GM12878 (cell line): ENCODE results near the gene SBF2. TPM values are rescaled to one million over a fixed set of nuclear protein-coding genes. Genes with fewer than 3 reads are reported as not detected.

ENCODE experiments used
- CBX3 ChIP-seq: fragments of 200-600 bp; sonication (generic); IDR thresholded peaks from 2 replicates; pipeline ENCODE4 v1.6.1; 2016; ENCODE audit warnings: low read depth, borderline replicate concordance
- MYB ChIP-seq: fragments of 150-350 bp; IDR thresholded peaks from 2 replicates; pipeline ENCODE4 v1.6.1; 2014; ENCODE audit warnings: mild to moderate bottlenecking, low read depth, low read length, borderline replicate concordance
- POU2F2 ChIP-seq: IDR thresholded peaks from 3 replicates; pipeline ENCODE4 v1.6.1; 2011; ENCODE audit warnings: low read depth, mild to moderate bottlenecking, low read length, borderline replicate concordance
- RAD21 ChIP-seq: IDR thresholded peaks from 2 replicates; pipeline ENCODE4 v1.6.1; 2011; ENCODE audit warnings: mild to moderate bottlenecking, low read depth, low read length, moderate library complexity; ENCODE audit not compliant: insufficient read depth
- SUPT20H ChIP-seq: IDR thresholded peaks from 2 replicates; pipeline ENCODE4 v1.6.1; 2011; ENCODE audit warnings: low read depth, mild to moderate bottlenecking, low read length, moderate library complexity, borderline replicate concordance; ENCODE audit not compliant: control insufficient read depth
- polyA plus RNA-seq, 11 experiments: library from polyadenylated mRNA; depleted of rRNA in 4 of 11; unstranded in 6 of 11; stranded (reverse) in 5 of 11; fragments of >200 nt; fragmentation: Nextera tagmentation in 4 of 11; fragmentation: Illumina TruSeq in 1 of 11; extraction: Ambion mirVana in 4 of 11; extraction: Trizol in 1 of 11; gene quantifications; 1 replicate in 1 of 11; 2 replicates in 10 of 11; pipeline versions ENCODE4 v1.2.1 to v1.2.3, GENCODE V29; 2011 to 2016; ENCODE audit warnings: inconsistent platforms in 2 of 11, missing spikeins in 2 of 11, low read depth in 1 of 11
- total RNA-seq, 4 experiments: library from RNA; depleted of rRNA in 3 of 4; stranded (reverse); fragments of >200 nt in 3 of 4; fragmentation: Illumina TruSeq in 1 of 4; extraction: Trizol in 1 of 4; gene quantifications; 2 replicates each; pipeline versions ENCODE4 v1.2.1 to v1.2.3, GENCODE V29; 2013 to 2021
- TF ChIP-seq, protein P1 (sequence below): IDR thresholded peaks from 2 replicates; pipeline ENCODE4 v1.6.1; 2012; ENCODE audit warnings: low read depth, low read length, improper control_type of control experiment
- TF ChIP-seq, protein P2 (sequence below): fragments of 450-650 bp; IDR thresholded peaks from 2 replicates; pipeline ENCODE4 v1.6.1; 2017; ENCODE audit warnings: antibody characterized with exemption, mild to moderate bottlenecking, moderate library complexity
- TF ChIP-seq, protein P3 (sequence below): fragments of 450-650 bp; conservative IDR thresholded peaks from 2 replicates; pipeline ENCODE4 v1.6.1; 2017; ENCODE audit warnings: mild to moderate bottlenecking, moderate library complexity
- TF ChIP-seq, protein P4 (sequence below): fragments of 450-650 bp; IDR thresholded peaks from 2 replicates; pipeline ENCODE4 v1.6.1; 2016; ENCODE audit warnings: mild to moderate bottlenecking
- TF ChIP-seq, protein P5 (sequence below): IDR thresholded peaks from 2 replicates; pipeline ENCODE4 v1.6.1; 2012; ENCODE audit warnings: low read length, inconsistent platforms
- TF ChIP-seq, protein P6 (sequence below): fragments of 450-650 bp; IDR thresholded peaks from 2 replicates; pipeline ENCODE4 v1.6.1; 2017; ENCODE audit warnings: mild to moderate bottlenecking, moderate library complexity
- TF ChIP-seq, protein P7 (sequence below), 3 experiments: IDR thresholded peaks in 2 of 3; conservative IDR thresholded peaks in 1 of 3; 2 replicates each; pipeline ENCODE4 v1.5.1; 2011; ENCODE audit warnings: low read depth in 3 of 3, low read length in 3 of 3, mild to moderate bottlenecking in 3 of 3, control low read depth in 2 of 3, moderate library complexity in 2 of 3, inconsistent platforms in 1 of 3, mixed read lengths in 1 of 3; ENCODE audit not compliant: control insufficient read depth in 2 of 3, insufficient read depth in 1 of 3; ENCODE audit errors: extremely low read depth in 1 of 3

Gene SBF2
- total and polyA plus RNA-seq, 10 of the 15 experiments (the other 5 are each of a cell fraction or from before 2014, with no cell fraction given) = 0.24 to 2.3 (median 1.1) TPM

DNA sequence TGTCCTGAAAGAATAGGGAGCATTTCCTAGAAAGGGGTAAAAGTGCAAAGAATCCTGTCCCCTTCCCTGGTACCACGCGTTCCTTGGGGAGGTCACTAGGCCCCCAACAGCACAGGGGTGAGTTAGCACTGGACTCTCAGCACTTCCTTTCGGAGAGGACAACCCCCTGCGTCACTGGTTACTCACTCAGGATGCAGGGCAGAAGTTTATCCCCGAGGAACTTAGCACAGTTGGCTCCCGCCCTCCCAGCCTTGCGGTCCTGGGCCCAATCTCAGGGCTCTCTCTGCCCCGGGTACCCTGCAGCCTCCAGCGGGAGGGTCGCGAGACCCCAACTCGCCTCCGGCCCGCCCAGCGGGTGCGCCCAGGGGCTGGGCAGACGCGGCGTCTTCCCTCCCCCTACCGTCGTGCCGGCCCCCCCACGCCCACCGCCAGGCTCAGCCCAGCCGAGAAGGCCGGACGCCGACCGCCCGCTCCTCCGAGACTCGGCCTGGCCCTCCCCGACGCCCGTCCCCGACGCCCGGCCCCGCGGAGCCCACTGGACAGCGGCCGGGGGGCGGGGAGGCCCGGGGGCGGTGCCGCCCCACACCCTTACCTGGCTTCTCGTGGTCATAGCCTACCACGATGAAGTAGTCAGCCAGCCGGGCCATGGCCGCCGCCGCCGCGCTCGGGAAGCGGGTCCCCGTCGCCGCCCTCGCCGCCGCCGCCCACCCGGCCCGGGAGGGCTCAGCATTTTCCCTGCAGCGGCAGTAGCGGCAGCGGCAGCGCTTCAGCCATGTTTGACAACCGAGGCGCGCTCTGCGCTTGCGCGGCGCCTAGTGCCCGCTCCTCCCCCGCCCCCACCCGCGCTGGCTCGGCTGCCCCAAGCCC lies at the start of gene SBF2 (continued):
- no peak for TF ChIP-seq RAD21
- TF ChIP-seq, protein P1, sequence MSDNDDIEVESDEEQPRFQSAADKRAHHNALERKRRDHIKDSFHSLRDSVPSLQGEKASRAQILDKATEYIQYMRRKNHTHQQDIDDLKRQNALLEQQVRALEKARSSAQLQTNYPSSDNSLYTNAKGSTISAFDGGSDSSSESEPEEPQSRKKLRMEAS = no peak
- TF ChIP-seq, protein P2, sequence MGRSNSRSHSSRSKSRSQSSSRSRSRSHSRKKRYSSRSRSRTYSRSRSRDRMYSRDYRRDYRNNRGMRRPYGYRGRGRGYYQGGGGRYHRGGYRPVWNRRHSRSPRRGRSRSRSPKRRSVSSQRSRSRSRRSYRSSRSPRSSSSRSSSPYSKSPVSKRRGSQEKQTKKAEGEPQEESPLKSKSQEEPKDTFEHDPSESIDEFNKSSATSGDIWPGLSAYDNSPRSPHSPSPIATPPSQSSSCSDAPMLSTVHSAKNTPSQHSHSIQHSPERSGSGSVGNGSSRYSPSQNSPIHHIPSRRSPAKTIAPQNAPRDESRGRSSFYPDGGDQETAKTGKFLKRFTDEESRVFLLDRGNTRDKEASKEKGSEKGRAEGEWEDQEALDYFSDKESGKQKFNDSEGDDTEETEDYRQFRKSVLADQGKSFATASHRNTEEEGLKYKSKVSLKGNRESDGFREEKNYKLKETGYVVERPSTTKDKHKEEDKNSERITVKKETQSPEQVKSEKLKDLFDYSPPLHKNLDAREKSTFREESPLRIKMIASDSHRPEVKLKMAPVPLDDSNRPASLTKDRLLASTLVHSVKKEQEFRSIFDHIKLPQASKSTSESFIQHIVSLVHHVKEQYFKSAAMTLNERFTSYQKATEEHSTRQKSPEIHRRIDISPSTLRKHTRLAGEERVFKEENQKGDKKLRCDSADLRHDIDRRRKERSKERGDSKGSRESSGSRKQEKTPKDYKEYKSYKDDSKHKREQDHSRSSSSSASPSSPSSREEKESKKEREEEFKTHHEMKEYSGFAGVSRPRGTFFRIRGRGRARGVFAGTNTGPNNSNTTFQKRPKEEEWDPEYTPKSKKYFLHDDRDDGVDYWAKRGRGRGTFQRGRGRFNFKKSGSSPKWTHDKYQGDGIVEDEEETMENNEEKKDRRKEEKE = no peak
- TF ChIP-seq CBX3 = no peak
- TF ChIP-seq SUPT20H = no peak
- TF ChIP-seq, protein P3, sequence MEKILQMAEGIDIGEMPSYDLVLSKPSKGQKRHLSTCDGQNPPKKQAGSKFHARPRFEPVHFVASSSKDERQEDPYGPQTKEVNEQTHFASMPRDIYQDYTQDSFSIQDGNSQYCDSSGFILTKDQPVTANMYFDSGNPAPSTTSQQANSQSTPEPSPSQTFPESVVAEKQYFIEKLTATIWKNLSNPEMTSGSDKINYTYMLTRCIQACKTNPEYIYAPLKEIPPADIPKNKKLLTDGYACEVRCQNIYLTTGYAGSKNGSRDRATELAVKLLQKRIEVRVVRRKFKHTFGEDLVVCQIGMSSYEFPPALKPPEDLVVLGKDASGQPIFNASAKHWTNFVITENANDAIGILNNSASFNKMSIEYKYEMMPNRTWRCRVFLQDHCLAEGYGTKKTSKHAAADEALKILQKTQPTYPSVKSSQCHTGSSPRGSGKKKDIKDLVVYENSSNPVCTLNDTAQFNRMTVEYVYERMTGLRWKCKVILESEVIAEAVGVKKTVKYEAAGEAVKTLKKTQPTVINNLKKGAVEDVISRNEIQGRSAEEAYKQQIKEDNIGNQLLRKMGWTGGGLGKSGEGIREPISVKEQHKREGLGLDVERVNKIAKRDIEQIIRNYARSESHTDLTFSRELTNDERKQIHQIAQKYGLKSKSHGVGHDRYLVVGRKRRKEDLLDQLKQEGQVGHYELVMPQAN = 0 out of 2 replicates have a peak, but pooled peaks have one; percentile 45
- no peak for TF ChIP-seq POU2F2
- TF ChIP-seq MYB = no peak
- TF ChIP-seq, protein P4, sequence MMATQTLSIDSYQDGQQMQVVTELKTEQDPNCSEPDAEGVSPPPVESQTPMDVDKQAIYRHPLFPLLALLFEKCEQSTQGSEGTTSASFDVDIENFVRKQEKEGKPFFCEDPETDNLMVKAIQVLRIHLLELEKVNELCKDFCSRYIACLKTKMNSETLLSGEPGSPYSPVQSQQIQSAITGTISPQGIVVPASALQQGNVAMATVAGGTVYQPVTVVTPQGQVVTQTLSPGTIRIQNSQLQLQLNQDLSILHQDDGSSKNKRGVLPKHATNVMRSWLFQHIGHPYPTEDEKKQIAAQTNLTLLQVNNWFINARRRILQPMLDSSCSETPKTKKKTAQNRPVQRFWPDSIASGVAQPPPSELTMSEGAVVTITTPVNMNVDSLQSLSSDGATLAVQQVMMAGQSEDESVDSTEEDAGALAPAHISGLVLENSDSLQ = no peak
- TF ChIP-seq, protein P5, sequence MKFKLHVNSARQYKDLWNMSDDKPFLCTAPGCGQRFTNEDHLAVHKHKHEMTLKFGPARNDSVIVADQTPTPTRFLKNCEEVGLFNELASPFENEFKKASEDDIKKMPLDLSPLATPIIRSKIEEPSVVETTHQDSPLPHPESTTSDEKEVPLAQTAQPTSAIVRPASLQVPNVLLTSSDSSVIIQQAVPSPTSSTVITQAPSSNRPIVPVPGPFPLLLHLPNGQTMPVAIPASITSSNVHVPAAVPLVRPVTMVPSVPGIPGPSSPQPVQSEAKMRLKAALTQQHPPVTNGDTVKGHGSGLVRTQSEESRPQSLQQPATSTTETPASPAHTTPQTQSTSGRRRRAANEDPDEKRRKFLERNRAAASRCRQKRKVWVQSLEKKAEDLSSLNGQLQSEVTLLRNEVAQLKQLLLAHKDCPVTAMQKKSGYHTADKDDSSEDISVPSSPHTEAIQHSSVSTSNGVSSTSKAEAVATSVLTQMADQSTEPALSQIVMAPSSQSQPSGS = no peak
- TF ChIP-seq, protein P6, sequence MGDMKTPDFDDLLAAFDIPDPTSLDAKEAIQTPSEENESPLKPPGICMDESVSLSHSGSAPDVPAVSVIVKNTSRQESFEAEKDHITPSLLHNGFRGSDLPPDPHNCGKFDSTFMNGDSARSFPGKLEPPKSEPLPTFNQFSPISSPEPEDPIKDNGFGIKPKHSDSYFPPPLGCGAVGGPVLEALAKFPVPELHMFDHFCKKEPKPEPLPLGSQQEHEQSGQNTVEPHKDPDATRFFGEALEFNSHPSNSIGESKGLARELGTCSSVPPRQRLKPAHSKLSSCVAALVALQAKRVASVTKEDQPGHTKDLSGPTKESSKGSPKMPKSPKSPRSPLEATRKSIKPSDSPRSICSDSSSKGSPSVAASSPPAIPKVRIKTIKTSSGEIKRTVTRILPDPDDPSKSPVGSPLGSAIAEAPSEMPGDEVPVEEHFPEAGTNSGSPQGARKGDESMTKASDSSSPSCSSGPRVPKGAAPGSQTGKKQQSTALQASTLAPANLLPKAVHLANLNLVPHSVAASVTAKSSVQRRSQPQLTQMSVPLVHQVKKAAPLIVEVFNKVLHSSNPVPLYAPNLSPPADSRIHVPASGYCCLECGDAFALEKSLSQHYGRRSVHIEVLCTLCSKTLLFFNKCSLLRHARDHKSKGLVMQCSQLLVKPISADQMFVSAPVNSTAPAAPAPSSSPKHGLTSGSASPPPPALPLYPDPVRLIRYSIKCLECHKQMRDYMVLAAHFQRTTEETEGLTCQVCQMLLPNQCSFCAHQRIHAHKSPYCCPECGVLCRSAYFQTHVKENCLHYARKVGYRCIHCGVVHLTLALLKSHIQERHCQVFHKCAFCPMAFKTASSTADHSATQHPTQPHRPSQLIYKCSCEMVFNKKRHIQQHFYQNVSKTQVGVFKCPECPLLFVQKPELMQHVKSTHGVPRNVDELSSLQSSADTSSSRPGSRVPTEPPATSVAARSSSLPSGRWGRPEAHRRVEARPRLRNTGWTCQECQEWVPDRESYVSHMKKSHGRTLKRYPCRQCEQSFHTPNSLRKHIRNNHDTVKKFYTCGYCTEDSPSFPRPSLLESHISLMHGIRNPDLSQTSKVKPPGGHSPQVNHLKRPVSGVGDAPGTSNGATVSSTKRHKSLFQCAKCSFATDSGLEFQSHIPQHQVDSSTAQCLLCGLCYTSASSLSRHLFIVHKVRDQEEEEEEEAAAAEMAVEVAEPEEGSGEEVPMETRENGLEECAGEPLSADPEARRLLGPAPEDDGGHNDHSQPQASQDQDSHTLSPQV = no peak
- TF ChIP-seq, protein P7, sequence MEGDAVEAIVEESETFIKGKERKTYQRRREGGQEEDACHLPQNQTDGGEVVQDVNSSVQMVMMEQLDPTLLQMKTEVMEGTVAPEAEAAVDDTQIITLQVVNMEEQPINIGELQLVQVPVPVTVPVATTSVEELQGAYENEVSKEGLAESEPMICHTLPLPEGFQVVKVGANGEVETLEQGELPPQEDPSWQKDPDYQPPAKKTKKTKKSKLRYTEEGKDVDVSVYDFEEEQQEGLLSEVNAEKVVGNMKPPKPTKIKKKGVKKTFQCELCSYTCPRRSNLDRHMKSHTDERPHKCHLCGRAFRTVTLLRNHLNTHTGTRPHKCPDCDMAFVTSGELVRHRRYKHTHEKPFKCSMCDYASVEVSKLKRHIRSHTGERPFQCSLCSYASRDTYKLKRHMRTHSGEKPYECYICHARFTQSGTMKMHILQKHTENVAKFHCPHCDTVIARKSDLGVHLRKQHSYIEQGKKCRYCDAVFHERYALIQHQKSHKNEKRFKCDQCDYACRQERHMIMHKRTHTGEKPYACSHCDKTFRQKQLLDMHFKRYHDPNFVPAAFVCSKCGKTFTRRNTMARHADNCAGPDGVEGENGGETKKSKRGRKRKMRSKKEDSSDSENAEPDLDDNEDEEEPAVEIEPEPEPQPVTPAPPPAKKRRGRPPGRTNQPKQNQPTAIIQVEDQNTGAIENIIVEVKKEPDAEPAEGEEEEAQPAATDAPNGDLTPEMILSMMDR (IDR thresholded peaks at IDR 0.05 in 2 of 3, conservative IDR thresholded peaks at IDR 0.05 in 1 of 3; ENCODE audit: control insufficient read depth in 2 of 3, extremely low read depth in 1 of 3, insufficient read depth in 1 of 3, low read depth in 3 of 3, low read length in 3 of 3) = no peak
